GM18951 (cell line): ENCODE measurements around the gene GTF2H1.

ENCODE experiments used
- POLR2A ChIP-seq: IDR thresholded peaks from 4 replicates; pipeline ENCODE4 v1.6.1; 2011; ENCODE audit warnings: mild to moderate bottlenecking; ENCODE audit not compliant: insufficient read length, insufficient read depth; ENCODE audit errors: extremely low read depth
- in situ Hi-C: fragments of 300-500 bp; cut with MboI; formaldehyde crosslinking; loops from one replicate; pipeline ENCODE4 v1.12.0; 2022; ENCODE audit warnings: low sequenced_read_pairs, mixed read lengths, inconsistent platforms; ENCODE audit not compliant: unreplicated experiment

Gene GTF2H1

DNA sequence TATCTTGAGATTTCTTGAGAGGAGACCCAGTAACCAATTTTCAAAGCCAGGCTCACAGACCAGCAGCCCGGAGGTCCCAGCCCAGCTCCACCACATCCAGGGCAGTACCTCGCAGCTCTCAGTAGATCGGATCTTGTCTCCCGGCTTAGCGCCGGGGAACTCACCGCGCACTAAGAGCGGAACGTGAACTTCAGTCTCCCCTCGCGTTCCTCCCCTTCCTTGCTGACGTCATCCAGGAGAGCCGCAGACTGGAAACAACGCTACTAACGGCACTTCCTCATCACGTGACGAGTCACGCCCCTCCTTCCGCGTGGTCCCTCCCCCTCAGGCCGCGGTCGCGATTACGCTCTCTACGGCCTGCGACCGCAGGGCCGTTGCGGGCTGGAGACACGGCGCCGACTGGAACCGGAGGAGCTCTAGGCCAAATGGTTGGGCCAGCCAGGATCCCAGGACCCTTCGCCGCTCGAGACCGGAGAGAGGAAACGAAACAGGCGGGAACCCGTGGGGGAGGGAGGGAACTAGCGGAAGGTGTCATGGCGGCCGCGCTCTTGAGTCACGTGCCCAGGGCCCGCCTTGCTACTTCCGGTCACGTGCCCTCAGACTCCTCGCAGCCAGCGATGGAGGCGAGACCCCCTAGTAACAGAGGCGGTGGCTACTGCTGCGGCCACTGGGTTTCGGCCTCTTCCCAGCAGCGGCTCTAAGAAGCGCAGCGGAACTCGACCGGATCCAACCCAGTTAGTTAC, at the start of gene GTF2H1, which contains the start of gene HPS5:
GTF2H1 (plus strand) TSS at position 599 of the 743 bp plus-strand sequence. CDS start 10,508 bp downstream, outside the sequence.
HPS5 (minus strand) TSS at position 172 of the 743 bp plus-strand sequence. CDS start 4,282 bp downstream, outside the sequence.
- in situ Hi-C loops: no loop called here
- peak; percentile 98 for TF ChIP-seq POLR2A

DNA sequence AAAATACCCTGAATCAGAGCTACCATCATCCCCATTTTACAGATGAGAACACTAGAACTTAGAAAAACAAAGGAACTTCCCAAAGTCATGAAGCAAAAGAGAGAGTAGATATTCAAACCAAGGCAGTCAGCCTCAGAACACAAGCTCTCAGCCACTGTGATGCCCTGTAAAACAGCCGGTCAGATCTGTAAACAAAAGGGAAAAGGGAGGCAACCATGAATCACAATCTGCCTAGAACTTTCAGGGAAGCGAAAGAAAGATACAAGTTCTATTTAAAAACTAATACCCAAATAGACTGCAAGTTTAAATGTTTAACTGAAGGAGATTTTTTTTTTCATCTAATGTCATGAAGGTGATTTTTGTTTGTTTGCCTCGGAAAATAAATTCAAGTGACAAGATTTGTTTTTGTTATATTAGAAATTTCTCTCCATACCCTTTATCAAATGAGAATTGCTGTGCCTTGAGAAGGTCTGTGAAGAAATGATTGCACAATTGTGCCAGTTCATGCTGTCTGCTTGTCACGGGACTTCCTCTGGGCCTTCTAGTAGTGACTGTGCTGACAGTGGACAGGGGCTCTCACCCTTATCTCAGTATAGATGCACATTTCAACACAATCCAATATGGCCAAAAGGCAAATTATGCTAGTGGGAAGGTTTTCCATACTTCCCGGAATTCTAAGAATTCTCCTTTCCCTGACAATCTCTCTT, 44.6 kb upstream of the GTF2H1 start:
- TF ChIP-seq POLR2A: no peak
- in situ Hi-C loops: no loop called here

DNA sequence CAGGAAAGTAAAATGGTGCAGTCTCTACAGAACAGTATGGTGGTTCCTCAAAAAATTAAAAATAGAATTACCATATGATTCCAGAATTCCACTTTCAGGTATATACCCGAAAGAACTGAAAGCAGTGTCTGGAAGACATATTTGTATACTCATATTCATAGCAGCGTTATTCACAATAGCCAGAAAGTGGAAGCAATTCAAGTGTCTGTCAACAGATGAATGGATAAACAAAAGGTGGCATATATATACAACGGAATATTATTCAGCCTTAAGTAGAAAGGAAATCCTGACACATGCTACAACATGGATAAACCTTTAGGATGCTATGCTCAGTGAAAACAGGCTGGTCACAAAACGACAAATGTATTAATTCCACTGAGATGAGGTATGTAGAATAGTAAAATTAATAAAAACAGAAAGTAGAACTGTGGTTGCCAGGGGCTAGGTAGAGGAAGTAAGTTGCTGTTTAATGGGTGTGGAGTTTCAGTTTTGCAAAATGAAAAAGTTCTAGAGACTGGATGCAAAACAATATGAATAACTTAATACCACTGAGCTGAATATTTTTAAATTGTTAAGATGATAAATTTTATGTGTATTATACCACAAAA, 41.8 kb upstream of the GTF2H1 start:
- in situ Hi-C loops: no loop called here
- TF ChIP-seq POLR2A: no peak

DNA sequence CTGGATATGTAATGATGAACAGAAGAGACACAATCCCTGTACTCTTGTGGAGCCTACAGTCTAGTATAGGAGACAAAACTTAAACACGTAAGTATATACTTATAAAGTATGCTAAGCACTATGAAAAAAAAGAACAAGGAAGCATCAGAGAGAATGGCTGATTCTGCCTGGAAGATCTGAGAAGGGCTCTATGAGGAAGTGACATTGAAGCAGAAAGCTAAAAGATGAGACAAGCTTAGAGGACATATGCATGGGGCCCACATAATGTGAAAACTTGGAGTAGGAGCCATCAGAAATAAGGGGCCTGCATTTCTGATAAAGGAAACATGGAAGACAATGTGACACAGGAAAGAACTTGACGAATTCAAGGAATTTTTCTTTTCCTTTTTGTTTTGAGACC, 39.7 kb upstream of the GTF2H1 start:
- TF ChIP-seq POLR2A: no peak
- in situ Hi-C loops: no loop called here

DNA sequence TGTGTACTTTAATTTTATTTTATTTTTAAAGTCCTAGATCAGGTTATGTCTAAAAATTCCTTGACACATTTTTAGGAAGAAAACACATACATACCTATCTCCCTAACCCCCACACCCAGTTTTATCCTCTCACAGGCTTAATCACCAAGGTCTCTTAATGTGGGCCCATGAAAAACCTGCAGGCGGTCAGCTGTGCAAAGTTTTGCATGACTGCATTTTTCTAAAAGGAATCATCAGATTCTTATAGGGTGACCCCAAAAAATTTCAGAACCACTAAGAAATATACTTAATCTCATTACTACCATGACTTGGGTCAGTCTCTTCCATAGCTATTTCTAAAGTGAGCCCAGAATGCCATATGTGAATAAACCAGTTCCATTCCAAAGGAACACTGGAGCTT, 36.5 kb upstream of the GTF2H1 start:
- in situ Hi-C loops: no loop called here
- no peak for TF ChIP-seq POLR2A

DNA sequence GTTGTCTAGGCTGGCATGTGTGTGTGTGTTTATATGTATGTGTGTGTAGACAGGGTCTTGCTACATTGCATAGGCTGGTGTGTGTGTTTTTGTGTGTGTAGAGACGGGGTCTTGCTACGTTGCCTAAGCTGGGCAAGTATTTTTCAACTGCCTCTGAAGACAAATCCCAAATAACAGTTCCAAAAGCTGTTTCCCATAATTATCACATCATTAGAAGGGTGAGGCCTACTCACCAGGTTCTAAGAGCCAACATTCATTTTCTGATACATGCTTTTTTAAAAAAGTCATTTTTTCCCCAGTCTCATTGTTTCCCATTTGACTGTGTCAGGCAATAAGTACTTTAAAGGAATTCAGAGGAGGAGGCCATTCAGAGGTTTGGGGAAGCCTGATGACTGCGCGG, 33.5 kb upstream of the GTF2H1 start:
- TF ChIP-seq POLR2A: no peak

DNA sequence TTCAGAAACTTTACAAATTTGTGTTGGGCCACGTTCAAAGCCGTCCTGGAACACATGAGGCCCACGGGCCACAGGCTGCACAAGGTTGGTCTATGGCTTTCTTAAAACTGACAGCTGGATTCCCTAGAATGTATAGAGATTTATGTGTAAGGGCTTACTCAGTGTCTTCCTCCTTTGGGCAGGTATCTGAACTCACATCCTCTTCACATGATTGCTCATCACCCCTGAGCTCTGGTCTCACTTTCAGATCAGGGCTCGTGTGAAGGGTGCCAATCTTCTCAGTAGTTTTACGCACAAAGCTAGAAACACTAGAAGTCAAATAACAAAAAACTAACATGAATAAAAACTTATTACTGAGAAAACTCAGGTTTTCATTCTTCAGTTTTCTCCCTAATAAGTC, 27.5 kb upstream of the GTF2H1 start:
- in situ Hi-C loops: no loop called here
- TF ChIP-seq POLR2A: no peak

More for the DNA sequence above, 33.5 kb upstream of the GTF2H1 start:
- in situ Hi-C loops: no loop called here

DNA sequence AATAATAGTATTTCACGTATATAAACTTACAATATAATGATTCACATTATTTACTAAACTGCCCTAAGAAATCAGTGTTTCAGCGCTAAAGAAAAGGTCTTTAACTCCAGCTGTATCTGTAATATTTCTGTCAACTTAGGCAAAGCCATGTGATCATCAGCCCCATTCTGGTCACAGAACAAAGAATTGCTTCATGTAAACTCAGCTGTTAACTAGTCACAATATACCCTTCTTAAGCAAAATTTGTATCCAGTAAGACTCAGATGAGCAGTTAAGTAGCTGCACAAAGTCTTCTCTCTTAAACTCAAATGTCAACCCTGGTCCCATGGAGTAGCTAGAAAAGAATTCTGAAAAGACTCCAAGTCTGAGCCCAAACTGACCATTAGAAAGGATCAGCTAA, 27.1 kb upstream of the GTF2H1 start:
- TF ChIP-seq POLR2A: no peak
- in situ Hi-C loops: no loop called here

DNA sequence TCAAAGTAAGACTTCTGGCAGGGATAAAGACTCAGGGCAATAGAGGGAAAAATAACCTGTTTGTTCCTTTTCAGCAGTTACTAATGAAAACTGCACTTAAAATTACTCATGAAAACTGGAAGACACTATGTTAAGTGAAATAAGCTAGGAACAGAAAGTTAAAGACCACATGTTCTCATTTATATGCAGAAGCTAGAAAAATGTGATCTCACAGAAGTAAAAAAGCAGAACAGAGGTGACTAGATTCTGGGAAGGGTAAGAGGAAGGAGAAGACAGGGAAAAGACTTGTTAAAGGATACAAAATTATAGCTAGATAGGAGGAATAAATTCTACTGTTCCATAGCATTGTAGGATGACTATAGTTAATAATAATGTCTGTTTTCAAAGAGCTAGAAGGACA, 22.6 kb upstream of the GTF2H1 start:
- in situ Hi-C loops: no loop called here
- TF ChIP-seq POLR2A: no peak

DNA sequence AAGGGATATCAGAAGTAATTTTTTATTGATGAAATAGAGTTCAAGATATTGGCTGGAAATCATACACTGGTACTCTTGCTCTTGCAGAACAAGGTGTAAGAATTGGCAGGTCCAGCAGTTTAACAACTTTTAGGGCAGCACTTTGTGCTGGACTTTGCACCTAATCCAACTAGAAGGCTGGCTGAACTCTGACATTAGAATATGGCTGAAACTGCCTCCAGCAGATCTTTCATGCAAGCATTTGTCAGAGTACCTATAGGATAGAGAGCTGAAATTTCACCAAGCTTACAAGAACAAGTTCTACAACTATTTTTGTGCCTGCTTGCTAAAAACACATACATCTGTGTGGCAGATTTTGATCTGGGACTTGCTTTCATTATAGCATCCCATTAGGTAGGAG, 17.6 kb upstream of the GTF2H1 start:
- no peak for TF ChIP-seq POLR2A
- in situ Hi-C loops: no loop called here

DNA sequence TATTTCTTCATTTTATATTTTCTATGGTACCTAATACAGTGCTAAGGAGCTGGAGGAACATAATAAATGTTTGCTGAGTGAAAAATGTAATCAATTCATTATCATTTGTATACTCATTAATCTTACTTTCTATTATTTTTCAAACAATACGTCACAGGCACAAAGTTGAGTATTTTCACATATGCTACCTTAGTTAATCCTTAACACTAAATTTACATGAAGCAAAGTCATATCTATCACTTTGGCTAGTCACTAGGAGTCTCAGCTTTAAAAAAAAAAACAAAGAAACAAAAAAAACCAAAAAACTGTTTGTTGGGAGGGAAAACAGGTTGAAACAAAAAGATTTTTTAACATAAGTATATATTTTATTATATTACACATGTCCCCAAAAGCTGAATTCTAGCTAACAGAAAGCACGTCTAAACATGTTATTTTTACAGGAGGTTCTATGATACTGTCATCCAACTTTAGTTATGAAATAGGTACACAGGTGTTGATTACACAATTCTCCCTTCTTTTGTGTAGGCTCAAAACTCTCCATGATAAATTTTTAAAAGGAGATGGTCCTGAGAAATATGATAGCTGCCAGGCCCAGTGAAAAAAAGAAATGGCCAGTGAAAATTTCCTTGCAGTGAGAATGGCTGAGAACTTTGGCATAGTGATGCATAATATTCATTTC, 14.8 kb upstream of the GTF2H1 start:
- TF ChIP-seq POLR2A: no peak
- in situ Hi-C loops: no loop called here

DNA sequence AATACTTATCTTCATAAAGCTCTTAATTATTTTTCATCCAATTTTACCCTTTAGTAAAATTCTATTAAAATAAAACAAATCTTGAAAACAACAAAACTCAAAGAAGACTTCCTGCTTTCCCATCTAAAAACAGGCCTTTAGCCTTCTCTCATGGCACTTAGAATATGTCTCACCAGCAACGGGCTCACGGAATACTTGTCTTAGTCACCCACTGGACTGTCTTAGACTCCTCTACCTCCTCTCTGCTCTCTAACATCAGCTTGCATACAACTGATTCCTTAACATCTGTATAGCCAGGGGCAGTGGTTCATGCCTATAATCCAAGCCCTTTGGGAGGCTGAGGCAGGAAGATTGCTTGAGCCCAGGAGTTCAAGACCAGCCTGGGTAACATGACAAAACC, 14.1 kb upstream of the GTF2H1 start:
- TF ChIP-seq POLR2A: no peak
- in situ Hi-C loops: no loop called here

DNA sequence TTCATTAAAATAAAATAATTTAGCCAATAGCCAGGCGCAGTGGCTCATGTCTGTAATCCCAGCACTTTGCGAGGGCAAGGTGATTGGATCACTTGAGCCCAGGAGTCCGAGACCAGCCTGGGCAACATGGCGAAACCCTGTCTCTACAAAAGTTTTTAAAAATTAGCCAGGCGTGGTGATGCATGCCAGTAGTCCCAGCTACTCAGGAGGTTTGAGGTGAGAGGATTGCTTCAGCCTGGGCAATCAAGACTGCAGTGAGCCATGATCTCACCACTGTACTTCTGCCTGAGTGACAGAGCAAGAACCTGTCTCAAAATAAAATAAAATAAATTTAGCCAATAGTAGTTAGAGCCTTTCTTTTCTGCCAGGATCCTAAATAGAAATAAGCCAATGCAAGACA, 12.7 kb upstream of the GTF2H1 start:
- in situ Hi-C loops: no loop called here
- no peak for TF ChIP-seq POLR2A

DNA sequence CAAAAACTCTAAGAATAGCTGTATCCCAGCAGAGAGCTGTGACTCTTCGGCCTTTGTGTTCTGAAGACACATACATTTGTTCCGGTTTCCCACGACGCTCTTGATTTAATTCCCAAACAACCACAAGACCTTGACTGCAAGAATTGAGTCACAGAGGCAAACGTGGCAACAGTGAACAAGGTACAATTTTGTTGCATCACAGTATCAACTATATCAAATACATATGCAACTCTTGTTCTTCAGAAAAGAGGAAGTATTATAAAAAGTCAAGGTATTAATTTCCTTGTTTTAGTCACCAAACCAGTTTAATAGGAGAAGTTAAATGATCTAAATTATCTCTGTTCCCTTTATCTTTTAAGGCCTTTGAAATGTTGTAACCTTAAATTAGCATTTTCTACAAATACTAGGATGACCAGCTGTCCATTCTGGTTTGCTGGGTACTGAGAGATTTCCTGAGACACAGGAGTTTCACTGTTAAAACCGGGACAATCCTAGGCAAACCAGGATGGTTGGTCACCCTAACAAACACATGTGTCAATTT, 11.5 kb upstream of the GTF2H1 start:
- TF ChIP-seq POLR2A: no peak
- in situ Hi-C loops: no loop called here
